CD4-positive, alpha-beta T cell treated with Interleukin-6 for 4 hours (primary cell): ENCODE data around the gene ZNRF1.
A peak's percentile ranks its signal among the peaks of the same experiment; 100 is the strongest.

Experiments
- DNase-seq: peaks from one replicate; pipeline ENCODE4 v3.0.0-alpha.2; 2020; ENCODE audit warnings: mixed read lengths

Gene ZNRF1

GRCh38 chr16:75100603-75100990, 101.8 kb downstream of the ZNRF1 start:
- no peak for DNase-seq

GRCh38 chr16:75101635-75102034, 102.8 kb downstream of the ZNRF1 start:
- no peak for DNase-seq

GRCh38 chr16:75102595-75102994, 103.8 kb downstream of the ZNRF1 start:
- DNase-seq = no peak

GRCh38 chr16:75103994-75104393, 105.2 kb downstream of the ZNRF1 start:
- no peak for DNase-seq

GRCh38 chr16:75104836-75105235, 106.0 kb downstream of the ZNRF1 start:
- no peak for DNase-seq

- DNase-seq = peak; percentile 35
Observed at GRCh38 chr16:75105306-75106061, 106.7 kb downstream of the ZNRF1 start.

GRCh38 chr16:75106351-75107274, 107.8 kb downstream of the ZNRF1 start:
- DNase-seq = no peak

GRCh38 chr16:75107505-75107904, 108.7 kb downstream of the ZNRF1 start:
- DNase-seq = no peak

- peak; percentile 90 for DNase-seq
Observed at GRCh38 chr16:75108792-75109731, 110.2 kb downstream of the ZNRF1 start.

GRCh38 chr16:75109732-75110243, 111.0 kb downstream of the ZNRF1 start:
- DNase-seq = peak; percentile 31

- peak; percentile 87 for DNase-seq
Observed at GRCh38 chr16:75110637-75111513, 112.1 kb downstream of the ZNRF1 start.

GRCh38 chr16:75111514-75111940, 112.7 kb downstream of the ZNRF1 start:
- DNase-seq = no peak

- no peak for DNase-seq
Observed at GRCh38 chr16:75111961-75112733, 113.3 kb downstream of the ZNRF1 start.

GRCh38 chr16:75112734-75113491, 114.1 kb downstream of the ZNRF1 start:
- DNase-seq = no peak

GRCh38 chr16:75113541-75114121, 114.8 kb downstream of the ZNRF1 start:
- no peak for DNase-seq

- DNase-seq = no peak
Observed at GRCh38 chr16:75114179-75114945, 115.5 kb downstream of the ZNRF1 start.

- no peak for DNase-seq
Observed at GRCh38 chr16:75114946-75115825, 116.4 kb downstream of the ZNRF1 start.
